ENCODE measurements around the gene GPR25.

GPR25 gene

DNA sequence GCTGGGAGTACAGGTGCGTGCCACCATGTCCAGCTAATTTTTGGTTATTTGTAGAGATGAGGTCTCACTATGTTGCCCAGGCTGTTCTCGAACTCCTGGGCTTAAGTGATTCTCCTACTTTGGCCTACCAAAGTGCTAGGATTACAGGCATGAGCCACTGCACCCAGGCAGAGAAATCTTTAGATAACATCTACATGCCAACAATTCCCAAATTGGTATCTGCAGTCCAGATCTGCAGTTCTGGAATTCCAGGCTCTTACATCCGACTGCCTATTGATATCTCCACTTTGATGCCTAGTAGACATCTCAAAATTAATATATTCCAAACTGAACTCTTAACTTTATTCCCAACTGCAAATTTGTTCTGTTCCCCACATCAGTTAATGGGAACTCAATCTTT lies 45.2 kb downstream of the GPR25 start:
- Histone ChIP-seq H3K4me1 (ENCODE audit: control insufficient read depth in 1 of 2, insufficient read depth in 2 of 2, low read length in 2 of 2) (peaks cover 15 to 22% of the 10 kb centered on the region in 2 donors), H3K36me3 (ENCODE audit: control insufficient read depth in 1 of 2, insufficient read depth in 2 of 2, low read length in 2 of 2) (peaks cover 4% of the 10 kb centered on the region in 2 donors), H3K27ac (ENCODE audit: low read depth, low read length) (no peak overlapping the region), H3K4me3 (ENCODE audit: low read depth in 1 of 2, low read length in 2 of 2) (no peak overlapping the region), H3K27me3 (ENCODE audit: control insufficient read depth in 1 of 2, insufficient read depth in 2 of 2, low read length in 2 of 2) (no peaks in the 10 kb centered on the region), H3K9me3 (ENCODE audit: control insufficient read depth in 1 of 2, low read length in 2 of 2) (no peaks in the 10 kb centered on the region), H3K9ac (ENCODE audit: low read depth in 1 of 2, low read length in 2 of 2) (no peak overlapping the region)

DNA sequence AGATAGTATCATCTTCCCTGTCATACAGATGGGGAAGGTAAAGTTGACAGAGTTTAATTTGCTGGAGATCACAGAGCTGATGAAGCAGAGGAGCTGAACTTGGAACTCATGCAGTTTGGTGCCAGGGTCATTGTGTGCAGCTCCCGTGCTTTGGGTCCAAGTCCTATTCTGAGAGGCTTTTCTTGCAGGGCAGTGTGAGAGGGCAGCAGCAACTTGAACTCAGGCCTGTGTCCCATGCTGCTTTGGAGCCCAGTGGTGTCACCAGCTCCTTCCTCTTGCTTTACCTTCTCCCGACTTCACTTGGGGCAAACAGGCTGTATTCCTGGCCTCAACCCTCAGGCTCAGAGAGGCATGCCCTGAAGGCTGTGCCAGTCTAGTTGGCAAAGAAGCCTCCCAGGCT lies 46.6 kb downstream of the GPR25 start:
- H3K9ac ChIP-seq (ENCODE audit: low read depth in 1 of 2, low read length in 2 of 2), result no peak overlapping the region
- no peak overlapping the region for H3K27ac ChIP-seq (ENCODE audit: low read depth, low read length)
- H3K4me3 ChIP-seq (ENCODE audit: low read depth in 1 of 2, low read length in 2 of 2), result no peak overlapping the region
- H3K27me3 ChIP-seq (ENCODE audit: control insufficient read depth in 1 of 2, insufficient read depth in 2 of 2, low read length in 2 of 2), result no peaks in the 10 kb centered on the region
- H3K9me3 ChIP-seq (ENCODE audit: control insufficient read depth in 1 of 2, low read length in 2 of 2), result no peaks in the 10 kb centered on the region
- no peaks in the 10 kb centered on the region for H3K36me3 ChIP-seq (ENCODE audit: control insufficient read depth in 1 of 2, insufficient read depth in 2 of 2, low read length in 2 of 2)
- peaks cover 11 to 18% of the 10 kb centered on the region in 2 donors for H3K4me1 ChIP-seq (ENCODE audit: control insufficient read depth in 1 of 2, insufficient read depth in 2 of 2, low read length in 2 of 2)

DNA sequence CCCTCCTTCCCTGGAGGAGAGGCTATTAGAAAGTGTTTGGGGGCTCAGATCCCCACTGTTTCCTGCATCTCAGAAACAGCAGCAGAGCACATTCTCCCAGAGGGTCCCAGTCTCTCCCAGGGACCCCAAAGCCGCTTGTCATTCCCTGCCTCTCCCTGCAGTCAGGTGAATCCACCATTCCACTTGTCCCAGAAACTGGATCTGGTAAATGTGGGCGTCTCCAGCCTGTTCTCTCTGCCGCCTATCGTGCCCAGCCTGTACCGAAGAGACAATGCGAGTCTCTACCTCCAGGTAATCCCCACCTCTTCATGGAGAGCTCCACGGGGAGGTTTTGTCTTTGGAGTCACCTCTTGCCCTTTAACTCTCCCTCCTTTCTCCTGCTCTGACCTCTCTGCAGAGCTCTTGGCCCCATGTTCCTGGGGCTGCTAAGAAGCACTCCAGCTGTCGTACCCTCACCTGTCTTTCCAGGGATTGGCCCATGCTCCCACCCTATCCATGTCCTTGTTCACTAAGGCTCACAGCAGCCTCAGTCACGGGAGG lies 48.9 kb downstream of the GPR25 start:
- Histone ChIP-seq H3K4me1 (ENCODE audit: control insufficient read depth in 1 of 2, insufficient read depth in 2 of 2, low read length in 2 of 2) (peaks cover 9% of the 10 kb centered on the region in 2 donors), H3K27ac (ENCODE audit: low read depth, low read length) (no peak overlapping the region), H3K27me3 (ENCODE audit: control insufficient read depth in 1 of 2, insufficient read depth in 2 of 2, low read length in 2 of 2) (no peaks in the 10 kb centered on the region), H3K9ac (ENCODE audit: low read depth in 1 of 2, low read length in 2 of 2) (no peak overlapping the region), H3K36me3 (ENCODE audit: control insufficient read depth in 1 of 2, insufficient read depth in 2 of 2, low read length in 2 of 2) (no peaks in the 10 kb centered on the region), H3K4me3 (ENCODE audit: low read depth in 1 of 2, low read length in 2 of 2) (no peak overlapping the region), H3K9me3 (ENCODE audit: control insufficient read depth in 1 of 2, low read length in 2 of 2) (no peaks in the 10 kb centered on the region)

- no peaks in the 10 kb centered on the region for H3K27me3 ChIP-seq (ENCODE audit: control insufficient read depth in 1 of 2, insufficient read depth in 2 of 2, low read length in 2 of 2)
- peaks cover 1 to 2% of the 10 kb centered on the region in 2 donors for H3K4me1 ChIP-seq (ENCODE audit: control insufficient read depth in 1 of 2, insufficient read depth in 2 of 2, low read length in 2 of 2)
- H3K9ac ChIP-seq (ENCODE audit: low read depth in 1 of 2, low read length in 2 of 2), result no peak overlapping the region
- H3K4me3 ChIP-seq (ENCODE audit: low read depth in 1 of 2, low read length in 2 of 2), result no peak overlapping the region
- H3K27ac ChIP-seq (ENCODE audit: low read depth, low read length), result no peak overlapping the region
- H3K36me3 ChIP-seq (ENCODE audit: control insufficient read depth in 1 of 2, insufficient read depth in 2 of 2, low read length in 2 of 2), result no peaks in the 10 kb centered on the region
- H3K9me3 ChIP-seq (ENCODE audit: control insufficient read depth in 1 of 2, low read length in 2 of 2), result no peaks in the 10 kb centered on the region
These were observed 49.6 kb downstream of the GPR25 start for GRCh38 chr1:200922406-200922805.

GRCh38 chr1:200923601-200924000 lies 50.8 kb downstream of the GPR25 start:
- Histone ChIP-seq H3K4me1 (ENCODE audit: control insufficient read depth in 1 of 2, insufficient read depth in 2 of 2, low read length in 2 of 2) (no peaks in the 10 kb centered on the region), H3K9me3 (ENCODE audit: control insufficient read depth in 1 of 2, low read length in 2 of 2) (no peaks in the 10 kb centered on the region), H3K27me3 (ENCODE audit: control insufficient read depth in 1 of 2, insufficient read depth in 2 of 2, low read length in 2 of 2) (no peaks in the 10 kb centered on the region), H3K9ac (ENCODE audit: low read depth in 1 of 2, low read length in 2 of 2) (no peak overlapping the region), H3K27ac (ENCODE audit: low read depth, low read length) (no peak overlapping the region), H3K4me3 (ENCODE audit: low read depth in 1 of 2, low read length in 2 of 2) (no peak overlapping the region), H3K36me3 (ENCODE audit: control insufficient read depth in 1 of 2, insufficient read depth in 2 of 2, low read length in 2 of 2) (no peaks in the 10 kb centered on the region)
